KOPT-K1 (cell line): Measurements from ENCODE around the gene GTF2H1.

Source experiments
- H3K27ac ChIP-seq: fragments of 200-600 bp; sonication (generic); 2 replicates; pipeline ENCODE4 v1.5.1; 2016; ENCODE audit warnings: antibody characterized with exemption, mild to moderate bottlenecking, low read depth, low read length; ENCODE audit not compliant: poor library complexity, severe bottlenecking
- H3K36me3 ChIP-seq: fragments of 200-600 bp; sonication (generic); 2 replicates; pipeline ENCODE4 v1.5.1; 2017; ENCODE audit warnings: antibody characterized with exemption, mild to moderate bottlenecking, low read length, moderate library complexity; ENCODE audit not compliant: insufficient read depth
- H3K9me3 ChIP-seq: fragments of 200-600 bp; sonication (generic); 2 replicates; pipeline ENCODE4 v1.5.1; 2017; ENCODE audit warnings: antibody characterized with exemption, low read length, mild to moderate bottlenecking; ENCODE audit not compliant: insufficient read depth, poor library complexity, severe bottlenecking

The GTF2H1 gene

GRCh38 chr11:18332891-18333290 is 10.5 kb downstream of the GTF2H1 start:
- H3K27ac ChIP-seq, result no peak overlapping the region
- H3K36me3 ChIP-seq, result peaks cover 95% of the 10 kb centered on the region
- no peaks in the 10 kb centered on the region for H3K9me3 ChIP-seq

GRCh38 chr11:18347471-18348125 is 25.2 kb downstream of the GTF2H1 start:
- Histone ChIP-seq H3K36me3 (peaks cover 95% of the 10 kb centered on the region), H3K27ac (no peak overlapping the region), H3K9me3 (no peaks in the 10 kb centered on the region)

- no peak overlapping the region for H3K27ac ChIP-seq
- peaks cover 94% of the 10 kb centered on the region for H3K36me3 ChIP-seq
- H3K9me3 ChIP-seq, result no peaks in the 10 kb centered on the region
Observed at GRCh38 chr11:18352581-18352980, 30.2 kb downstream of the GTF2H1 start.

GRCh38 chr11:18358646-18359045 is 36.3 kb downstream of the GTF2H1 start:
- H3K27ac ChIP-seq, result no peak overlapping the region
- H3K9me3 ChIP-seq, result no peaks in the 10 kb centered on the region
- peaks cover 92% of the 10 kb centered on the region for H3K36me3 ChIP-seq

GRCh38 chr11:18361154-18361553 is 38.8 kb downstream of the GTF2H1 start:
- H3K27ac ChIP-seq, result no peak overlapping the region
- H3K36me3 ChIP-seq, result peaks cover 95% of the 10 kb centered on the region

GRCh38 chr11:18364495-18365073 is 42.2 kb downstream of the GTF2H1 start:
- Histone ChIP-seq H3K27ac (no peak overlapping the region), H3K9me3 (no peaks in the 10 kb centered on the region), H3K36me3 (peaks cover 86% of the 10 kb centered on the region)

More at GRCh38 chr11:18361154-18361553, 38.8 kb downstream of the GTF2H1 start:
- H3K9me3 ChIP-seq, result no peaks in the 10 kb centered on the region

- no peaks in the 10 kb centered on the region for H3K9me3 ChIP-seq
- H3K27ac ChIP-seq, result peak overlapping the region; percentile 48
- peaks cover 75% of the 10 kb centered on the region for H3K36me3 ChIP-seq
Observed at GRCh38 chr11:18365741-18366140, 43.4 kb downstream of the GTF2H1 start.

- Histone ChIP-seq H3K9me3 (no peaks in the 10 kb centered on the region), H3K27ac (peak overlapping the region; percentile 48), H3K36me3 (peaks cover 69% of the 10 kb centered on the region)
Observed at GRCh38 chr11:18366286-18366685, 43.9 kb downstream of the GTF2H1 start.

GRCh38 chr11:18367431-18367830 is 45.1 kb downstream of the GTF2H1 start:
- Histone ChIP-seq H3K36me3 (peaks cover 59% of the 10 kb centered on the region), H3K27ac (no peak overlapping the region), H3K9me3 (no peaks in the 10 kb centered on the region)

- H3K36me3 ChIP-seq, result peaks cover 55% of the 10 kb centered on the region
- no peaks in the 10 kb centered on the region for H3K9me3 ChIP-seq
- no peak overlapping the region for H3K27ac ChIP-seq
Observed at GRCh38 chr11:18368221-18368620, 45.9 kb downstream of the GTF2H1 start.

- H3K36me3 ChIP-seq, result peaks cover 43% of the 10 kb centered on the region
- no peak overlapping the region for H3K27ac ChIP-seq
Observed at GRCh38 chr11:18369398-18369797, 47.0 kb downstream of the GTF2H1 start.

GRCh38 chr11:18371279-18371678 is 48.9 kb downstream of the GTF2H1 start:
- H3K27ac ChIP-seq, result no peak overlapping the region
- H3K36me3 ChIP-seq, result peaks cover 24% of the 10 kb centered on the region
- no peaks in the 10 kb centered on the region for H3K9me3 ChIP-seq

More at GRCh38 chr11:18369398-18369797, 47.0 kb downstream of the GTF2H1 start:
- no peaks in the 10 kb centered on the region for H3K9me3 ChIP-seq

- Histone ChIP-seq H3K27ac (no peak overlapping the region), H3K9me3 (no peaks in the 10 kb centered on the region), H3K36me3 (peaks cover 15% of the 10 kb centered on the region)
Observed at GRCh38 chr11:18372201-18372600, 49.8 kb downstream of the GTF2H1 start.

GRCh38 chr11:18374956-18375355 is 52.6 kb downstream of the GTF2H1 start:
- Histone ChIP-seq H3K9me3 (no peaks in the 10 kb centered on the region), H3K27ac (no peak overlapping the region), H3K36me3 (no peaks in the 10 kb centered on the region)

GRCh38 chr11:18375941-18376340 is 53.6 kb downstream of the GTF2H1 start:
- Histone ChIP-seq H3K9me3 (no peaks in the 10 kb centered on the region), H3K27ac (no peak overlapping the region), H3K36me3 (no peaks in the 10 kb centered on the region)

GRCh38 chr11:18379201-18379600 is 56.8 kb downstream of the GTF2H1 start:
- Histone ChIP-seq H3K36me3 (no peaks in the 10 kb centered on the region), H3K27ac (no peak overlapping the region)

More at GRCh38 chr11:18379201-18379600, 56.8 kb downstream of the GTF2H1 start:
- no peaks in the 10 kb centered on the region for H3K9me3 ChIP-seq
